Uterus (tissue), 2 donors: ENCODE results near the gene DCTN2.

Experiments
- POLR2A ChIP-seq, 2 donors: fragments of 450-650 bp; IDR thresholded peaks; one replicate each; pipeline ENCODE4 v1.6.1; 2016; ENCODE audit warnings: antibody characterized with exemption in 2 of 2, mild to moderate bottlenecking in 1 of 2, moderate library complexity in 1 of 2
- TF ChIP-seq, protein P1 (sequence below), 4 experiments: fragments of 200-600 bp in 2 of 4; fragments of 450-650 bp in 2 of 4; sonication (generic) in 2 of 4; IDR thresholded peaks; one replicate each; pipeline ENCODE4 v1.5.1; 2016 to 2019; ENCODE audit warnings: antibody characterized with exemption in 4 of 4, mild to moderate bottlenecking in 2 of 4, moderate library complexity in 1 of 4

DNA sequence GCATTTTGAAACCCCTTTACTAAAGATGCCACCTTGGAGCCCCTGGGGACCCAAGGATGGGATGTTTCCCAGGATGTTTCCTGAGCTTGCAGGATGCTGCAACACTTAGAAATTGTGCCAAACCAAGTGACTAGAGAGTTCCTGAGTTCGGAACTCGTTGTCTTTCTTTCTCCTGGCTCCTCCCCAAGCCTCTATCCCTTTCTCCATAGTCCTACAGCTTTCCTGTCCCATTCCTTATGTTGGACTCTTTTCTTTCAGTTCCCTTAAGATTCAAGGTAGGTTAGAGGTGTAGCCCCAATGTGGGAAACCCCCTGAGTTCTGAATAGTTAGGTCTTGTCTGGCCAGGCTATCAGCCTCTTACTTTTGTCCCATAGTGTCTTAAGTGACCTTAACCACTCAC is 1.5 kb upstream of the DCTN2 start:
- no peak for TF ChIP-seq POLR2A (IDR thresholded peaks at IDR 0.05)
- TF ChIP-seq, protein P1, sequence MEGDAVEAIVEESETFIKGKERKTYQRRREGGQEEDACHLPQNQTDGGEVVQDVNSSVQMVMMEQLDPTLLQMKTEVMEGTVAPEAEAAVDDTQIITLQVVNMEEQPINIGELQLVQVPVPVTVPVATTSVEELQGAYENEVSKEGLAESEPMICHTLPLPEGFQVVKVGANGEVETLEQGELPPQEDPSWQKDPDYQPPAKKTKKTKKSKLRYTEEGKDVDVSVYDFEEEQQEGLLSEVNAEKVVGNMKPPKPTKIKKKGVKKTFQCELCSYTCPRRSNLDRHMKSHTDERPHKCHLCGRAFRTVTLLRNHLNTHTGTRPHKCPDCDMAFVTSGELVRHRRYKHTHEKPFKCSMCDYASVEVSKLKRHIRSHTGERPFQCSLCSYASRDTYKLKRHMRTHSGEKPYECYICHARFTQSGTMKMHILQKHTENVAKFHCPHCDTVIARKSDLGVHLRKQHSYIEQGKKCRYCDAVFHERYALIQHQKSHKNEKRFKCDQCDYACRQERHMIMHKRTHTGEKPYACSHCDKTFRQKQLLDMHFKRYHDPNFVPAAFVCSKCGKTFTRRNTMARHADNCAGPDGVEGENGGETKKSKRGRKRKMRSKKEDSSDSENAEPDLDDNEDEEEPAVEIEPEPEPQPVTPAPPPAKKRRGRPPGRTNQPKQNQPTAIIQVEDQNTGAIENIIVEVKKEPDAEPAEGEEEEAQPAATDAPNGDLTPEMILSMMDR (IDR thresholded peaks at IDR 0.05), result no peak
